ENCODE measurements around the gene NLRP8.

- TF ChIP-seq CTCF (conservative IDR thresholded peaks at IDR 0.05; ENCODE audit: low read depth, low read length) = no peak
- no peak for TF ChIP-seq EZH2 (IDR thresholded peaks at IDR 0.05; ENCODE audit: borderline replicate concordance, low read depth, low read length, poor library complexity, severe bottlenecking)
These were observed 24.1 kb upstream of the NLRP8 start for GRCh38 chr19:55923556-55923955.
